GM13977 (cell line): ENCODE results near the gene ARL6IP1.
A peak's percentile ranks its signal among the peaks of the same experiment; 100 is the strongest.

Source experiments
- DNase-seq: peaks from one replicate; pipeline ENCODE4 v3.0.0; 2012; ENCODE audit warnings: low spot score
- CTCF ChIP-seq: IDR thresholded peaks from 2 replicates; pipeline ENCODE4 v1.5.1; 2012; ENCODE audit warnings: mild to moderate bottlenecking, control low read depth; ENCODE audit not compliant: insufficient read depth; ENCODE audit errors: extremely low read depth, missing control alignments
- in situ Hi-C: fragments of 300-500 bp; cut with MboI; formaldehyde crosslinking; loops from one replicate; pipeline ENCODE4 v1.12.0; 2022; ENCODE audit warnings: low sequenced_read_pairs, low pct_unique_long_range_greater_than_20kb, mixed read lengths, inconsistent platforms; ENCODE audit not compliant: unreplicated experiment

Gene ARL6IP1

DNA sequence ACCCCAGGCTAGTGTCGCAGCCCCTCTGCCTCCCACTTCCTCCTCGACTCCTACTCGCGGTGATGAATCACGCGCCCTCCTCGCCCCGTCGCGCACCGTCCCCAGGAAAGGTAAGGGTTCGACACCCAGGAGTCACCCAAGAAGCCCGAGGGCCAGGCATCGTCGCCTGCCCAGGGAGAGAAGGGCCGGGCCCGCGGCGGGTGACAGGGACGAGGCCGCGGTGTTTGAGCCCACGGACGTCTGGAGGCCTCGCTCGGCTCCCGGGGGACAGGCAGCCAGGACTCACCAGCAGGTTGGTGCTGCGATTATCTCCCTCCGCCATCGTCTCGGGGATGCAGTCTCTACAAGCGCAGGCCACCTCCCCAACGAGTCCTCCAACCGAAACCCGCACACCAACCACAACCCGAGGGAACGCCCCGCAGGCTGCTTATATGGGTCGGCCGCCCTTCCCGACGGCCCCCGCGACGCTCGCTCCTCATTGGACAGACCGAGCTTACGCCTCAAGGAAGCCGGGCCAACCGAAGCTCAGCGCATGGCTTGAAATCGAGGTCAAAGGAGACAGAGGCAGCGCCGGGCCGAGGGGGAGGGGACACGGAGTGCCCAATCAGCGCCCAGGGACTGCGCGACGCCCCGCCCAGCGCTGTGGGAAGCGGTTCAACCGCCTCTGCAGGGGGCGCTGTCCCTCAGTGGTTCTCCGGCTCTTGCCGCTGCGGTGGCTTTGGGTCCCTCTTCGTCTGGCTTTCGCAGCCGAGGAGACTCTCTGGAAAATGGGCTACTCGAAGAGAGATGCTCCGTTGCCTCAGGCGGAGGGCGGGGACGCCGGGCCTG is at the start of gene ARL6IP1:
TSS of gene ARL6IP1 (minus strand) at position 405 of the 828 bp plus-strand sequence. CDS start at position 322, 83 bp downstream.
- peak; percentile 90 for TF ChIP-seq CTCF
- peak; percentile 95 for DNase-seq
- in situ Hi-C loops: no loop called here

GRCh38 chr16:18846416-18846815 is 45.1 kb upstream of the ARL6IP1 start:
- in situ Hi-C loops: no loop called here
- no peak for DNase-seq
- TF ChIP-seq CTCF: no peak

DNA sequence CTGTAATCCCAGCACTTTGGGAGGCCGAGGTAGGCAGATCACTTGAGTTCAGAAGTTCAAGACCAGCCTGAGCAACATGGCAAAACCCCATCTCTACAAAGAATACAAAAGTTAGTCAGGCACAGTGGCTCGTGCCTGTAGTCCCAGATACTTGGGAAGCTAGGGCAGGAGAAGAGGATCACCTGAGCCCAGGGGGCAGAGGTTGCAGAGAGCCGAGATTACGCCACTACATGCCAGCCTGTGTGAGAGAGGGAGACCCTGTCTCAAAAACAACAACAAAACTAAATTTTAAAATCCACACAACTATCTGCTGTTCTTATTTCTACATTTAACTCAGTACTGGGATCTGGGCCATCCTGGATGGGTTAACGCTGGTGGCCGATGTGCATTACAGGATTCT is 41.2 kb upstream of the ARL6IP1 start:
- DNase-seq: no peak
- in situ Hi-C loops: no loop called here
- TF ChIP-seq CTCF: no peak

GRCh38 chr16:18841833-18842525 is 40.6 kb upstream of the ARL6IP1 start:
- in situ Hi-C loops: no loop called here
- no peak for TF ChIP-seq CTCF
- no peak for DNase-seq

GRCh38 chr16:18839555-18839954 is 38.2 kb upstream of the ARL6IP1 start:
- TF ChIP-seq CTCF: no peak
- in situ Hi-C loops: no loop called here
- no peak for DNase-seq

DNA sequence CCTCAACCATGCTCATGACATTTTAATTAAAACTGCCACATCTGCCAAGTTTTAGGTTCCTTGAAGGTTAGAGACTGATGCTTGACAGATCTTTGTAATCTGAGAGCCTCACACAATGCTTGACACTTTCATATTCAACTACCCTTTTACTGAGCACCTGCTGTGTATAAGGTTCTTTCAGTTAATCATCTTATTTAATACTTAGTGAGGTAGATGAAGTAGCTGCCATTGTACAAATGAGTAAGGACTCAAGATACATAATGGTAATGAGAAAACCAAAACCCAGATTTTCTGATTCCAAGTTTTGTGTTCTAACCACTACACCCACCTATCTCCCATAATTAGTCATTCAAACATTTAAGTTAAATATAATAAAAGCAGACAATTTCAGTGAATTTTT is 35.4 kb upstream of the ARL6IP1 start:
- no peak for DNase-seq

More for the DNA sequence above, 35.4 kb upstream of the ARL6IP1 start:
- TF ChIP-seq CTCF: no peak
- in situ Hi-C loops: no loop called here
